SH-SY5Y (cell line): ENCODE results near the gene MTMR4.

Experiments
- GATA2 ChIP-seq: IDR thresholded peaks from 2 replicates; pipeline ENCODE4 v1.6.1; 2011; ENCODE audit warnings: mild to moderate bottlenecking, low read depth, low read length
- GATA3 ChIP-seq: IDR thresholded peaks from 2 replicates; pipeline ENCODE4 v1.6.1; 2011; ENCODE audit warnings: low read depth, mild to moderate bottlenecking, low read length, moderate library complexity

DNA sequence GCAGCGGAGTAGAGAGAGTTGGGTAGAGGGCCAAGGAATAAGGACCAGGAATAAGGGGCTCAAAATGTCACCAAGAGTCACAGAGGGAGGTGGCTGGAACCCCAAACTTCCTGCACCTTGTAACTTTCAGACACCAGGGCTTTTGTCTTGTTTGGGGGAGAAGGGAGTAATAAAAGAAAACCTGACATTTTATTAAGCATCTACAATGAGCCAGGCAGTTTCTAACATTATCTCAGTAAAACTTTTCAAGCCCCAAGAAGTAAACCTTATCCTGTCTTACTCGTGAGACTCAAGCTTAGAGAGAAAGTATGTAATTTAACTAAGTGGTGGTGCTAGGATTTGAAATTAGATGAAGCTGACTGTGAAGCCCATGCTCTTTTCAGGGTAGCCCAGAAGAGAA, 848 bp upstream of the MTMR4 start:
- TF ChIP-seq GATA2: no peak
- no peak for TF ChIP-seq GATA3
